Fibroblast of mammary gland (primary cell): ENCODE measurements around the gene SUCLG2.

Experiments used
- DNase-seq: peaks from one replicate; pipeline ENCODE4 v3.0.0-alpha.2; 2010; ENCODE audit warnings: low read depth
- H3K4me3 ChIP-seq: 2 replicates; pipeline ENCODE4 v1.5.1; 2011; ENCODE audit warnings: low read depth, mild to moderate bottlenecking, low read length, moderate library complexity; ENCODE audit not compliant: control insufficient read depth
- TF ChIP-seq, protein P1 (sequence below): conservative IDR thresholded peaks from 2 replicates; pipeline ENCODE4 v1.5.1; 2011; ENCODE audit warnings: low read depth, low read length, inconsistent platforms; ENCODE audit not compliant: control insufficient read depth, insufficient read depth

SUCLG2 gene

DNA sequence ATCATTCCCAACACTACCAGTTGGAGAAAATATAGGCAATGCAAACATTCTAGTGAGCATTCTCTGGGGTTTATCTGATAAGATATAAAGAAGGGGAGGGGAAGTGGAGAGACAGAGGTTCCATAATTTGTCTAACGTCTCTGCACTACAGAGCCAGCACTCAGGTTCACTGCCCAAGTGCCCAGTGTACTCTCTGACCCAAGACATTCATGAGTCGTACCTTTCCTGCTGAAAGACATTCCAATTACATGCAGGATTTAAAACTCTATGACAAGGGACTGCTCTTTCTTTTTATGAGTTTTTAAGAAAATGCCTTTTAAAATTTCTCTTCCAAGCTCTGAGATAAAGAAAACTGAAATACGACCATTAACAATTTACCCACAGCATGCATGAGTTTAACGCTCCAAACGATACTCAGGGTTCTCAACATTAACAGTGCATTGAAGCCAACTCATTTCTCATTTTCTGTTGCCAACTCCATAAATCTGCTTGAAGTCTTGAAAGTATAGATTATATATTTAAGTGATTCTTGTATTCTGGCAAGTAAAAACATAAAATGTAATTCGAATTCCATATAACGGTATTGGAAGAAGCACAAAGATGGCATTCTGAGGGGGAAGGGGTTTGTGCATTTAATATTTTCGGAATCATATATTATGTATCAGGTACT lies 193.4 kb downstream of the SUCLG2 start:
- TF ChIP-seq, protein P1, sequence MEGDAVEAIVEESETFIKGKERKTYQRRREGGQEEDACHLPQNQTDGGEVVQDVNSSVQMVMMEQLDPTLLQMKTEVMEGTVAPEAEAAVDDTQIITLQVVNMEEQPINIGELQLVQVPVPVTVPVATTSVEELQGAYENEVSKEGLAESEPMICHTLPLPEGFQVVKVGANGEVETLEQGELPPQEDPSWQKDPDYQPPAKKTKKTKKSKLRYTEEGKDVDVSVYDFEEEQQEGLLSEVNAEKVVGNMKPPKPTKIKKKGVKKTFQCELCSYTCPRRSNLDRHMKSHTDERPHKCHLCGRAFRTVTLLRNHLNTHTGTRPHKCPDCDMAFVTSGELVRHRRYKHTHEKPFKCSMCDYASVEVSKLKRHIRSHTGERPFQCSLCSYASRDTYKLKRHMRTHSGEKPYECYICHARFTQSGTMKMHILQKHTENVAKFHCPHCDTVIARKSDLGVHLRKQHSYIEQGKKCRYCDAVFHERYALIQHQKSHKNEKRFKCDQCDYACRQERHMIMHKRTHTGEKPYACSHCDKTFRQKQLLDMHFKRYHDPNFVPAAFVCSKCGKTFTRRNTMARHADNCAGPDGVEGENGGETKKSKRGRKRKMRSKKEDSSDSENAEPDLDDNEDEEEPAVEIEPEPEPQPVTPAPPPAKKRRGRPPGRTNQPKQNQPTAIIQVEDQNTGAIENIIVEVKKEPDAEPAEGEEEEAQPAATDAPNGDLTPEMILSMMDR: no peak
- H3K4me3 ChIP-seq: no peak overlapping the region
- DNase-seq: peak; percentile 11

DNA sequence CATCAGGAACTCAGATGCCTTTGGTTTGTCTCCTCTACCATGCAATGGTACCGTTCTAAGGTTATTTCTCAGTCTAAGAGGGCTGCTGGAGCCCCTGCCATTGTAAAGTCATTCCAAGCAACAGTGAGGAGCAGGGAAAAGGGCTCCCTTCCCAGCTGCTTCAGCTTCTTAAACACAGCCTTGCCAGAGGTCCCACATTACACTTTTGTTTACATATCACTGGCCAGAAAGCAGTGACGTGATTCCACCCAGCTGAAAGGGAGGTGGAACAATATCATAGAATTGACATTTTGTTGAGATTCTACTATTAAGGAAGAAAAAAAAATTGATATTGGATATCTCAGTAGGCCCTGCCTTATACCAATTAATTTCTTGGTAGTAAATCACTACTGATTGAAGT lies 194.6 kb downstream of the SUCLG2 start:
- TF ChIP-seq, protein P1: no peak
- DNase-seq: no peak
- no peak overlapping the region for H3K4me3 ChIP-seq

DNA sequence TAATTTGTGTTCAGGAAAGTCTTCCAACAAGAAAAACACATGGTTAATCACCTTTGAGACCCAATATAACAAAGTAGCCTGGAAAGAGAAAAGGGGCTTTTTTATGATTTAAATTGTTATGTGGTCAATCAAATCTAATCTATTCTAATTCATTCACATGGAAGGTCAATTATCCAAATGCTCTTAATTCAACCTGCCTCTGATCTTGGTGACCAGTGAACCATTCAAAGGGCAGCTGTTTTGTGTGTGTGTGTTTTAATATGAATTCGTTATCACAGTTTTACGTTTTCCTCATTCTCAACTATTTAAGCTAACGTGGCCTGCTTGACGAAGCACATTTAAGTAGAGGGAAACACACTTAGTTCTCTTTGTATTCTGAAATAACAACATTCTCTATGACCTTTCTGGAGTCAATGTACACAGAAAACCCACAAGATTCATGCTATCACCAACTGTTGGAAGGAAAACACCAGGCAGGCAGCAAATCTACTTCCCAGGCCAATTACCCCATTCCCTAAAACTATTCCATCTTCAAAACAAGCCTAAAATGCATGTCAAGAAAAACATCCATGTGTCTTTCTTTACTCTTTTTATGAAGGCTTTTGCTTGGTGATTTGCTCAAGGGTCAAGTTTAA lies 195.4 kb downstream of the SUCLG2 start:
- no peak for DNase-seq
- H3K4me3 ChIP-seq: no peak overlapping the region
- TF ChIP-seq, protein P1: no peak

DNA sequence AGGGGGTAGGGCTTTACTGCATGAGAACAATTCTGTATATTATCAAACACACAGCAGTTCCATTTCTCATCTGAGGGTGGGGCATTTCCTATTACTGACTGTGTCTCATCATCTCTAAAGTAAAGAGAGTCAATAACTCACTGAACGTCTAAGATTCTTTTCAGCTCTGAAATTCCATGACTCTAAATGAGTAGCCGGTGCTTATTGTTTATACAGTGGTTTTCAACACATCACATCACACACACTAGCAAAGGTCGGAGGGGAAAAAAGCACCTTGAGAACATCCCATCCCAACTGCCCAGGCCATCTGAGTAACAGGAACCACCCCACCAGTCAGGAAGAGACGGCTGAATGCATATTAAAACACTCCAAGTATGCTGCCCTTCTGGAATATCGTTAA lies 196.0 kb downstream of the SUCLG2 start:
- peak; percentile 47 for DNase-seq
- TF ChIP-seq, protein P1: peak; percentile 4
- H3K4me3 ChIP-seq: no peak overlapping the region

DNA sequence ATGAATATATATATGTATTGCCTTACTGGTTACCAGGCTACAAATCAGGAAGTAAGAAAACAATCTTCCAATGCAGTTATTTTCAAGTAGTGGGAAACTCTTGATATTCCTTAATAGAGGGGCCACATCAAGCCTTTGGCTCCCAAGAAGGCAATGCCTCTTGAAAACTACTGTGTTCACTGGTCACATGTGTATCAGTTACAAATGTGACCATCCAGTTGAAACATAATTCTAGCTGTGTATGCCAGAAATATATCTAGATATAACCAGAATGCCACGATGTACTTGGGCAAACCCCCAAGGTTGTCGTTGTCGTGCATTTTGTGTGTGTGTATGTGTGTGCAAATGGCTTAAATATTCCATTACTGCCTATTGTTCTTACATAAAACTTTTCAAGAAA lies 200.8 kb downstream of the SUCLG2 start:
- no peak for DNase-seq
- TF ChIP-seq, protein P1: no peak
- H3K4me3 ChIP-seq: no peak overlapping the region

DNA sequence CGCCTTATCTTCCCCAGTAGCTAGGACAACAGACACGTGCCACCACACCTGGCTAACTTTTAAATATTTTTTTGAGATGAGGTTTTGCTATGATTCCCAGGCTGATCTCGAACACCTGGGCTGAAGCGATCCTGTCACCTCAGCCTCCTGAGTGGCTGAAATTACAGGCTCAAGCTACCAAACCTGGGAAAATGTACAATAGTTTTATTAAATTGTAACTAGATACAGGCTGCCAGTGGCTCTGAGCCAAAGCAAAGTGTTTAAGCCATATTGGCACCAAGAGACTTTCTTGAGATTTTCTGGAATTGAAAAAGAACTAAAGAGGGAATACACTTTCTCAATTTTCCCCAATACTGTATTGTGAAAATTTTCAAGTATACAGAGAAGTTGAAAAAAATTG lies 204.3 kb downstream of the SUCLG2 start:
- no peak for DNase-seq
- no peak overlapping the region for H3K4me3 ChIP-seq
- TF ChIP-seq, protein P1: no peak
